ENCODE measurements around the gene PIGU. TPM values are rescaled to one million over a fixed set of nuclear protein-coding genes. Genes with fewer than 3 reads are reported as not detected.

PIGU gene
- total RNA-seq, 1 donor from 2014 or later = 20.7 TPM

DNA sequence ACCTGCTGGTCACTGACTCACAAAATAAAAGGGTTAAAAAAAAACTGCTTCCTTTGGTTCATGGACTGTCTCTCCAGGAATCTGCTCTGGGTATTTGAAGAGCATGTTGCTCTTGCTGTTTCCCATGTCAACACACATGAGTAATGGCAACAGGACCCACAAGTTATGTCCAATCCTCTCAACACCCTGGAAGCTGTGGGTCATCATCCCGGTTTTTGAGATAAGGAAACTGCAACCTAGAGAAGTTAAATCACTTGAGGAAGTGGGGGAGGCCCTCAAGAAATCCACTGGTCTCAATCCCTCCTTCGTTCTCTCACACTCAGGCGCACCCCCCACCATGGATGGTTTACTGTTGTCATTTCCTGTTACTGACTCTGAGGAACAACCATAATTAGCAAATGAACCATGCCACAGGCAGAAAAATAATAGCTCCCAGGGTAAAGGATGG, 106.0 kb downstream of the PIGU start:
- peak; percentile 37 for DNase-seq (ENCODE audit: low read depth)
- TF ChIP-seq, protein P1, sequence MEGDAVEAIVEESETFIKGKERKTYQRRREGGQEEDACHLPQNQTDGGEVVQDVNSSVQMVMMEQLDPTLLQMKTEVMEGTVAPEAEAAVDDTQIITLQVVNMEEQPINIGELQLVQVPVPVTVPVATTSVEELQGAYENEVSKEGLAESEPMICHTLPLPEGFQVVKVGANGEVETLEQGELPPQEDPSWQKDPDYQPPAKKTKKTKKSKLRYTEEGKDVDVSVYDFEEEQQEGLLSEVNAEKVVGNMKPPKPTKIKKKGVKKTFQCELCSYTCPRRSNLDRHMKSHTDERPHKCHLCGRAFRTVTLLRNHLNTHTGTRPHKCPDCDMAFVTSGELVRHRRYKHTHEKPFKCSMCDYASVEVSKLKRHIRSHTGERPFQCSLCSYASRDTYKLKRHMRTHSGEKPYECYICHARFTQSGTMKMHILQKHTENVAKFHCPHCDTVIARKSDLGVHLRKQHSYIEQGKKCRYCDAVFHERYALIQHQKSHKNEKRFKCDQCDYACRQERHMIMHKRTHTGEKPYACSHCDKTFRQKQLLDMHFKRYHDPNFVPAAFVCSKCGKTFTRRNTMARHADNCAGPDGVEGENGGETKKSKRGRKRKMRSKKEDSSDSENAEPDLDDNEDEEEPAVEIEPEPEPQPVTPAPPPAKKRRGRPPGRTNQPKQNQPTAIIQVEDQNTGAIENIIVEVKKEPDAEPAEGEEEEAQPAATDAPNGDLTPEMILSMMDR (IDR thresholded peaks at IDR 0.05; ENCODE audit: insufficient read depth, low read length, poor library complexity, severe bottlenecking) = no peak
- H3K27me3 ChIP-seq (ENCODE audit: control insufficient read depth, insufficient read depth, low read length) = no peaks in the 10 kb centered on the region
- no peaks in the 10 kb centered on the region for H3K36me3 ChIP-seq (ENCODE audit: control insufficient read depth, insufficient read depth, low read length)
- no peak overlapping the region for H3K4me3 ChIP-seq (ENCODE audit: low read depth, low read length)

DNA sequence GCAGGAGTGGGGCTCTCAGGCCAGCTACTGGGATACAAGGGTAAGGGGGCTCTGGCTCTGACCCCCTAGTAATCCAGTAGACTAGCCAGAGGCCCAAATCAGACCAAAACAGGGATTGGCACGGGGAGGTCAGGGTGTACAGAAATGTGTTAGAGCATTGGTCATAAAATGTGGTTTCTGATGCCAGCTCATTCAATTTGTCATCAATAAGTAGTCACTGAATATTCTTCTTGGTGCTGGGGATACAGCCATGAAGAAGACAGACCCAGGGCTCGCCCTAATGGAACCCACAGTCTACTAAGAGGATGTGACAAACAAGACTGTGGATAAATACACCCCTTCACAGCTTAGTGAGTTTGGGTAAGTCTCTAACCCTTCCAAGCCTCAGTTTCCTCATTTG, 107.3 kb downstream of the PIGU start:
- Histone ChIP-seq H3K27me3 (ENCODE audit: control insufficient read depth, insufficient read depth, low read length) (no peaks in the 10 kb centered on the region), H3K36me3 (ENCODE audit: control insufficient read depth, insufficient read depth, low read length) (no peaks in the 10 kb centered on the region), H3K4me3 (ENCODE audit: low read depth, low read length) (no peak overlapping the region)
- TF ChIP-seq, protein P1 (IDR thresholded peaks at IDR 0.05; ENCODE audit: insufficient read depth, low read length, poor library complexity, severe bottlenecking) = no peak
- no peak for DNase-seq (ENCODE audit: low read depth)

DNA sequence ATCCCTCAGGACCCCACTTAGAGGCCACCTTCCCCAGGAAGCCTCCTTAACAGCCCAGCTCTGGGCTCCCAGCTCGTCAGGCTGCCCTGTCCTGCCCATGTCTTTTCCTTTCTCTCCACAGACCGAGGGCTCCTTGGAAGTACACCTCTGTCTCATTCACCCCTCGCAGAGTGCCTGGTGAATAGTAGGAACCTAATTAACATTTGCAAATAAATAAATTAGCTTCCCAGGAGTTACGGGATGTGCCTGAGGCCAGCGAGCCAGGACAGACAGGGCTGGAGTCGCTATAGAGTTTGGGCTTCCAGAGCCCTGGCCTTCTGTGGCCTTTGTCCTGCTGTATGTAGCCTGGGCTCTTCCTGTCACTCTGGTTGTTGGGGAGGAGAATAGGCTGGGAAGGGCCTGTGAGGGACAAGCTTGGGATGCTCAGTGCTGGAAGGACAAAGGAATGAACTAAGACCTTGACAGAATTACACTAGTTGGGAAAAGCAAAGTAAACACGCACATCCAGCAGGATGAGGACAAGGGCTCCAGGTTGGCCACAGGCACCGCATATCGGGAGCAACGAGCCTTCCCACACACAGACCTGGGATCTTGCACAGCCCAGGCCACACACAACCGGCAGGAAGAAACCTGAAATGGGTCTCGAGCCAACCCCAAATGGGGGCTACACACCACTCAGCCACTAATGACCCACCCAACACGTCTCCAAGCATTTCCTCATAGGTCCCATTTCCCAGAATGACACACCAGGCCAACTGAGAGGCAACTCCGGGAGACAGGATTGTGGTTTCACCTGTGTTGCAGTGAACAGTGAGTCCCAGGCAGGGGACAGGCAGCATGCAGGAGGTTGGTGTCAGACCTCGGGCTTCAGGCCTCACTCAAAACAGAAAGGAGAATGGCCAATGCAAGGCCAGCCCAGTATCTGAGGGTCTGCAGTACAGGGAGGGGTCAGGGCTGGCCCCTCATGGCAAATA, 108.7 kb downstream of the PIGU start:
- TF ChIP-seq, protein P1 (IDR thresholded peaks at IDR 0.05; ENCODE audit: insufficient read depth, low read length, poor library complexity, severe bottlenecking) = no peak

DNA sequence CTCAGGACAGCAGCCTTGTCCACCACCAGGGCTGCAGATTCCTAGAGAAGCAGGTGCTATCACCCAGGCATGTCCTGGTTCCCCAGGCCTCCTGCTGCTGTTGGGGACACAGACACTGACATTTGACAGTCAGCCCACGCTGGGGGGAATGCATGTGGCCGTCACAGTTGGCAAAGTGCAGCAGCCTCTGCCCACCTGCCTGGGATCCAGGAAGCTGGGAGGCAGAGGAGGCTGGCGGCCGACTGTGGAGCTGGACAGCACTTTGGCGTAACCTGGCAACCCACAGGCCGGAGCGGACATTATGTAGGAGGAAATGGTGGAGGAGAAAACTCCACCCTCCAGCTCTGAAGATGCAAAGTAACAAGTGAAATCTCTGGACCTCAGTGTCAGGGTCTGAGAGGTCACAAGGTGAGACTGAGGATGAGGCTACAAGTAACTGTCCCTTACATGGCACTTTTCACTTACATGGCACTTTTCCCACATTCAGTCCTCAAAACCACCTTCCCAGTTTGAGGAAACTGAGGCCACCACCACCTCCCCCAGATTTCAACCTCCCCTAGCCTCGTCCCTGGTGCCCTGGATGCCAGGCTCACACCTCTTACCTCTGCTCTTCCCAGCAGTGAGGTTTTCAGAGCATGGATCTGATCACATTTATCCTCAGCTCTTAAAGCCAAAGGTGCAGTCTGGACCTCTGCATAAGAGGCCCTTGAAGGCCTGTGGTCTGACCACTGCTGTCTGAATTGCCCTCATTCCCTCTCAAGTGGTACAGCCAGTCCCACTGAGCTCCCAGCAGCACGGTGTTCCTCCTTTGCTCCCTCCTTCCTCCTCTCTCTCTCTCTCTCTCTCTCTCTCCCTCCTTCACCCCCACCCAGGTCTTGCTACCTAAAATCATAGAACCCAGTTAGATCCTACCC, 109.7 kb downstream of the PIGU start:
- H3K4me3 ChIP-seq (ENCODE audit: low read depth, low read length) = no peak overlapping the region
- TF ChIP-seq, protein P1 (IDR thresholded peaks at IDR 0.05; ENCODE audit: insufficient read depth, low read length, poor library complexity, severe bottlenecking) = no peak

More for the DNA sequence above, 108.7 kb downstream of the PIGU start:
- DNase-seq (ENCODE audit: low read depth) = no peak
- no peaks in the 10 kb centered on the region for H3K36me3 ChIP-seq (ENCODE audit: control insufficient read depth, insufficient read depth, low read length)
- no peaks in the 10 kb centered on the region for H3K27me3 ChIP-seq (ENCODE audit: control insufficient read depth, insufficient read depth, low read length)
- no peak overlapping the region for H3K4me3 ChIP-seq (ENCODE audit: low read depth, low read length)

DNA sequence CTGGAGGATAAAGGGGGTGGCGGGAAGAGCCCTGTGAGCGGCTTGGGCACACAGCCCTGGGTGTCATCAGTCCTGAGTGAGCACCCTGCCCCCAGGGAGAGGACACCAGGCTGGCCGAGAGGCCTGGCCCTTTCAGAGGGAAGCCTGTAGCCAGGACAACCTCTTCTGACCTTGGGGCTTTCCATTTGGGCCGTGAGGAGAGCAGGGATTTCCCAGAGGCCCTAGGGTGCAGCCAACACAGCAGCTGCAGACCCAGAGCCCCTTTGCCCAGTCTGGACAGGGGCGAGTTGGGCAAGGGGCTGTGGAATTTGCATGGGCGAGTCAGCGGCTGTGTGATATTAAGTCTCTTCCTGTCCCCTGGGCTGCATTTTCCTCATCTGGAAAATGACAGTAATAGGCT, 112.1 kb downstream of the PIGU start:
- Histone ChIP-seq H3K4me3 (ENCODE audit: low read depth, low read length) (no peak overlapping the region), H3K36me3 (ENCODE audit: control insufficient read depth, insufficient read depth, low read length) (no peaks in the 10 kb centered on the region), H3K27me3 (ENCODE audit: control insufficient read depth, insufficient read depth, low read length) (no peaks in the 10 kb centered on the region)
- no peak for DNase-seq (ENCODE audit: low read depth)
- TF ChIP-seq, protein P1 (IDR thresholded peaks at IDR 0.05; ENCODE audit: insufficient read depth, low read length, poor library complexity, severe bottlenecking) = no peak

More for the DNA sequence above, 109.7 kb downstream of the PIGU start:
- DNase-seq (ENCODE audit: low read depth) = no peak
- Histone ChIP-seq H3K27me3 (ENCODE audit: control insufficient read depth, insufficient read depth, low read length) (no peaks in the 10 kb centered on the region), H3K36me3 (ENCODE audit: control insufficient read depth, insufficient read depth, low read length) (no peaks in the 10 kb centered on the region)

All from kidney epithelial cell (primary cell).